Neural progenitor cell (in vitro differentiated cells): Measurements from ENCODE around the gene PHF1. TPM values are rescaled to one million over a fixed set of nuclear protein-coding genes. Genes with fewer than 3 reads are reported as not detected.
A peak's percentile ranks its signal among the peaks of the same experiment; 100 is the strongest.

Experiments
- DNase-seq: peaks from one replicate; pipeline ENCODE4 v3.0.0-alpha.2; 2016; ENCODE audit warnings: low spot score
- H2AFZ ChIP-seq: fragments of 200-600 bp; sonication (generic); replicated peaks from 2 replicates; pipeline ENCODE4 v1.6.1; 2016; ENCODE audit warnings: antibody characterized with exemption
- H3F3A ChIP-seq: fragments of 200-600 bp; sonication (generic); 2 replicates; pipeline ENCODE4 v1.6.1; 2016; ENCODE audit warnings: antibody characterized with exemption, low read depth
- H3K27ac ChIP-seq: fragments of 200-600 bp; sonication (generic); 2 replicates; pipeline ENCODE4 v1.5.1; 2016; ENCODE audit warnings: mild to moderate bottlenecking
- H3K27me3 ChIP-seq: fragments of 200-600 bp; sonication (generic); 2 replicates; pipeline ENCODE4 v1.6.1; 2016; ENCODE audit warnings: mild to moderate bottlenecking, moderate library complexity
- H3K36me3 ChIP-seq: fragments of 200-600 bp; sonication (generic); 2 replicates; pipeline ENCODE4 v1.5.1; 2016
- H3K4me1 ChIP-seq: fragments of 200-600 bp; sonication (generic); 2 replicates; pipeline ENCODE4 v1.6.1; 2016; ENCODE audit warnings: mixed run types
- H3K4me2 ChIP-seq: fragments of 200-600 bp; sonication (generic); 2 replicates; pipeline ENCODE4 v1.6.1; 2016
- H3K4me3 ChIP-seq: fragments of 200-600 bp; sonication (generic); 2 replicates; pipeline ENCODE4 v1.5.1; 2016
- H3K79me2 ChIP-seq: fragments of 200-600 bp; sonication (generic); 2 replicates; pipeline ENCODE4 v1.6.1; 2016; ENCODE audit warnings: low read depth
- H3K9ac ChIP-seq: fragments of 200-600 bp; sonication (generic); 2 replicates; pipeline ENCODE4 v1.6.1; 2016
- H3K9me3 ChIP-seq: fragments of 200-600 bp; sonication (generic); 2 replicates; pipeline ENCODE4 v1.5.1; 2016; ENCODE audit warnings: low read depth
- H4K20me1 ChIP-seq: fragments of 200-600 bp; sonication (generic); 2 replicates; pipeline ENCODE4 v1.6.1; 2016; ENCODE audit warnings: low read depth
- H3K27ac Mint-ChIP-seq: 3 replicates; pipeline ENCODE4 v1.8.0; 2021; ENCODE audit warnings: mixed read lengths
- H3K27me3 Mint-ChIP-seq: 2 replicates; pipeline ENCODE4 v1.8.0; 2022; ENCODE audit warnings: low read depth, mild to moderate bottlenecking, inconsistent platforms, moderate library complexity, mixed read lengths; ENCODE audit not compliant: insufficient read depth
- H3K36me3 Mint-ChIP-seq: 3 replicates; pipeline ENCODE4 v1.8.0; 2021; ENCODE audit warnings: mixed read lengths
- H3K4me1 Mint-ChIP-seq: 3 replicates; pipeline ENCODE4 v1.8.0; 2021; ENCODE audit warnings: mixed read lengths
- H3K4me3 Mint-ChIP-seq: 3 replicates; pipeline ENCODE4 v1.8.0; 2021; ENCODE audit warnings: mild to moderate bottlenecking, moderate library complexity, mixed read lengths
- H3K9me3 Mint-ChIP-seq: 3 replicates; pipeline ENCODE4 v1.8.0; 2020; ENCODE audit warnings: mixed read lengths
- CTCF ChIP-seq: fragments of 200-600 bp; sonication (generic); IDR thresholded peaks from 2 replicates; pipeline ENCODE4 v1.5.1; 2017; ENCODE audit warnings: antibody characterized with exemption, mild to moderate bottlenecking
- EZH2 ChIP-seq: fragments of 200-600 bp; sonication (generic); IDR thresholded peaks from 2 replicates; pipeline ENCODE4 v1.6.1; 2017; ENCODE audit warnings: antibody characterized with exemption, mild to moderate bottlenecking, moderate library complexity
- EZH2phosphoT487 ChIP-seq: fragments of 200-600 bp; sonication (generic); IDR thresholded peaks from 2 replicates; pipeline ENCODE4 v1.6.1; 2017; ENCODE audit warnings: antibody characterized with exemption
- total RNA-seq: library from RNA; depleted of rRNA; stranded (reverse); fragments of >200 nt; gene quantifications from 2 replicates; pipeline ENCODE4 v1.2.3, GENCODE V29; 2015; ENCODE audit warnings: low replicate concordance

PHF1 gene
- total RNA-seq, 1 donor from 2014 or later: 25.6 TPM

GRCh38 chr6:33437666-33438065 lies 26.9 kb downstream of the PHF1 start:
- no peak overlapping the region for H3K4me3 ChIP-seq
- no peak overlapping the region for H2AFZ ChIP-seq
- no peak overlapping the region for H3K9ac ChIP-seq
- H3K4me1 ChIP-seq: peaks cover 20% of the 10 kb centered on the region
- no peaks in the 10 kb centered on the region for H3K9me3 ChIP-seq
- H4K20me1 ChIP-seq: peaks cover 26% of the 10 kb centered on the region
- Mint-ChIP-seq H3K27ac (no peak overlapping the region), H3K4me3 (no peak overlapping the region), H3K4me1 (peaks cover 22% of the 10 kb centered on the region), H3K9me3 (no peaks in the 10 kb centered on the region), H3K27me3 (peaks cover 4% of the 10 kb centered on the region), H3K36me3 (peaks cover 53% of the 10 kb centered on the region)
- TF ChIP-seq EZH2phosphoT487 (no peak), CTCF (no peak), EZH2 (no peak)
- H3K36me3 ChIP-seq: peaks cover 13% of the 10 kb centered on the region
- peaks cover 12% of the 10 kb centered on the region for H3F3A ChIP-seq
- DNase-seq: no peak
- H3K4me2 ChIP-seq: no peak overlapping the region
- peaks cover 48% of the 10 kb centered on the region for H3K79me2 ChIP-seq
- H3K27me3 ChIP-seq: no peaks in the 10 kb centered on the region
- H3K27ac ChIP-seq: no peak overlapping the region

- Mint-ChIP-seq H3K36me3 (peaks cover 52% of the 10 kb centered on the region), H3K9me3 (no peaks in the 10 kb centered on the region)
- H3K4me3 ChIP-seq: no peak overlapping the region
Measured at GRCh38 chr6:33438978-33439594, 28.3 kb downstream of the PHF1 start.

GRCh38 chr6:33439956-33440648 lies 29.3 kb downstream of the PHF1 start:
- DNase-seq: no peak
- peaks cover 24% of the 10 kb centered on the region for H3K79me2 ChIP-seq
- no peaks in the 10 kb centered on the region for H3F3A ChIP-seq
- H3K4me3 ChIP-seq: no peak overlapping the region
- Mint-ChIP-seq H3K9me3 (no peaks in the 10 kb centered on the region), H3K4me3 (peak overlapping the region; percentile 15), H3K27me3 (peaks cover 4% of the 10 kb centered on the region), H3K27ac (no peak overlapping the region), H3K4me1 (peaks cover 7% of the 10 kb centered on the region), H3K36me3 (peaks cover 60% of the 10 kb centered on the region)
- H3K9me3 ChIP-seq: no peaks in the 10 kb centered on the region
- no peaks in the 10 kb centered on the region for H3K4me1 ChIP-seq
- no peaks in the 10 kb centered on the region for H3K27me3 ChIP-seq
- H2AFZ ChIP-seq: no peak overlapping the region
- peaks cover 15% of the 10 kb centered on the region for H4K20me1 ChIP-seq
- no peak overlapping the region for H3K4me2 ChIP-seq
- peaks cover 13% of the 10 kb centered on the region for H3K36me3 ChIP-seq
- no peak overlapping the region for H3K27ac ChIP-seq
- H3K9ac ChIP-seq: no peak overlapping the region
- no peak for TF ChIP-seq EZH2phosphoT487
- no peak for TF ChIP-seq EZH2
- TF ChIP-seq CTCF: no peak

More at GRCh38 chr6:33438978-33439594, 28.3 kb downstream of the PHF1 start:
- no peak overlapping the region for H3K27ac Mint-ChIP-seq
- H3K27me3 Mint-ChIP-seq: peaks cover 4% of the 10 kb centered on the region
- Histone ChIP-seq H3K4me2 (no peak overlapping the region), H3K27ac (no peak overlapping the region), H2AFZ (no peak overlapping the region), H3K27me3 (no peaks in the 10 kb centered on the region), H3K36me3 (peaks cover 13% of the 10 kb centered on the region), H3K9ac (no peak overlapping the region), H3K79me2 (peaks cover 34% of the 10 kb centered on the region), H3K9me3 (no peaks in the 10 kb centered on the region), H3K4me1 (peaks cover 6% of the 10 kb centered on the region), H3F3A (peaks cover under 1% of the 10 kb centered on the region), H4K20me1 (peaks cover 18% of the 10 kb centered on the region)
- peaks cover 10% of the 10 kb centered on the region for H3K4me1 Mint-ChIP-seq
- no peak overlapping the region for H3K4me3 Mint-ChIP-seq
- TF ChIP-seq EZH2phosphoT487 (no peak), EZH2 (no peak), CTCF (no peak)
- no peak for DNase-seq
